Measurements from ENCODE around the gene QTRT2.

DNA sequence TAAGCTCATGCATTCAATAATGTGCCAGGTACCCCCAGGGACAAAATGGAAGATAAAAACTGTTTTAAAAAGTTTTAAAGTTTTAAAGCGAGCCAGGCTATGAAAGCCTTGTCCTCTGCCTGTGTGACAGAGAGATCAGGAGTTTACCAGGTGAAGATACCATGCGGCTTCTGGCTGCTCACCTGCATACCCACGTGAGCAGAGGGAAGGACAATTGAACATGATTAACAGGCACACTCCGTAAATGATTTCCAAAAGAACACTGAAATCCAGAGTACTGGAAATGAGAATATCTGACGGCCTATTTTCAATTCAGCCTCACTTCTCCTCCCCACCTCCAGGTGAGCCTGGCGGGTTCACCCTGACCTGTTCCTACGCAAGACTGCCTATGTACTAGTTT is 42.3 kb upstream of the QTRT2 start:
- no peak for TF ChIP-seq HDGF (IDR thresholded peaks at IDR 0.05; ENCODE audit: borderline replicate concordance)
- TF ChIP-seq FOXM1 (IDR thresholded peaks at IDR 0.05; ENCODE audit: borderline replicate concordance), result no peak
- no peak for TF ChIP-seq BHLHE40 (IDR thresholded peaks at IDR 0.05; ENCODE audit: borderline replicate concordance)
- TF ChIP-seq SUZ12 (IDR thresholded peaks at IDR 0.05), result no peak
- TF ChIP-seq NFRKB (IDR thresholded peaks at IDR 0.05), result no peak
- TF ChIP-seq ARNT (IDR thresholded peaks at IDR 0.05), result no peak
- no peak for TF ChIP-seq FOXA1 (IDR thresholded peaks at IDR 0.05)
- TF ChIP-seq L3MBTL2 (conservative IDR thresholded peaks at IDR 0.05), result no peak

Data from HEK293T (cell line).